ENCODE measurements around the gene RAB27A.
"Not testable (repeated sequence)": the region's sequence is repeated elsewhere in the genome, so short reads cannot be mapped to it uniquely, and the experiment has no call there.

The RAB27A gene

DNA sequence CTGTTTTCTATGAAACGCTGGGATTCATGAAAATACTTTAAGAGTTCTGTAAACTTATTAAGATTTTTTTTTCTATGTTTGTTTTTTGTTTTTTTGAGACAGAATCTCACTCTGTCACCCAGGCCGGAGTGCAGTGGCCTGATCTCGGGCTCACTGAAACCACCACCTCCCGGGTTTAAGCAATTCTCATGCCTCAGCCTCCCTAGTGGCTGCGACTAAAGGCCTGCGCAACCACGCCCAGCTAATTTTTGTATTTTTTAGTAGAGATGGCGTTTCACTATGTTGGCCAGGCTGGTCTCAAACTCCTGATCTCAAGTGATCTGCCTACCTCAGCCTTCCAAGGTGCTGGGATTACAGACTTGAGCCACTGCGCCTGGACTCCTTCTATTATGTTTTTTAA is 39.7 kb downstream of the RAB27A start:
- not testable (repeated sequence) for DNase-seq

- no peak for DNase-seq
Observed at GRCh38 chr15:55248895-55249294, 40.7 kb downstream of the RAB27A start.

DNA sequence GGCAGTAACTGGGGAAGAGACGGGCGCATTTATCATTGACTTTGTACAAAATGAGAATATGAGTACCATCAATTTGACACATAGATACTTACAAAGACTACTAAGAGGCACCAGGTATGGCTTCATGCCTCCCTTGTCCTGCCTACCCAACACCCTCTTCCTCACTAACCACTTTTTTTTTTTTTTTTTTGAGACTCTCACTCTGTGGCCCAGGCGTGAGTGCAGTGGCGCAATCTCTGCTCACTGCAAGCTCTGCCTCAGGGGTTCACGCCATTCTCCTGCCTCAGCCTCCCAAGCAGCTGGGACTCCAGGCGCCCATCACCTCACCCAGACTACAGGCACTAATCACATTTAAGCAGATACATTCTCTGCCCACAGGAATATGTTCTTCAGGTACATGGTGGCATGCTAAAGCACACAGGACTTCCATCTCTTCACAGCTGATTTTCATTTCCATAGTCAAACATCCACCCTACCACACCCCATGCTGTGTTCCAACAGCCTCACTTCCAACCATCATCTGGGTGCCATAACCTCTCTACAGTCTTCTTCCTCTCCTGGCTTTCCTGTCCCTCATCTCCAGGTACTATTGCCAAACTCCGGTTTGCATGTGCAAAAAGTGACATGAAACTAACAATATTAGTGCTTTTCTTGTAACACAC is 41.7 kb downstream of the RAB27A start:
- DNase-seq, result no peak

GRCh38 chr15:55247311-55247710 is 42.3 kb downstream of the RAB27A start:
- DNase-seq, result no peak

DNA sequence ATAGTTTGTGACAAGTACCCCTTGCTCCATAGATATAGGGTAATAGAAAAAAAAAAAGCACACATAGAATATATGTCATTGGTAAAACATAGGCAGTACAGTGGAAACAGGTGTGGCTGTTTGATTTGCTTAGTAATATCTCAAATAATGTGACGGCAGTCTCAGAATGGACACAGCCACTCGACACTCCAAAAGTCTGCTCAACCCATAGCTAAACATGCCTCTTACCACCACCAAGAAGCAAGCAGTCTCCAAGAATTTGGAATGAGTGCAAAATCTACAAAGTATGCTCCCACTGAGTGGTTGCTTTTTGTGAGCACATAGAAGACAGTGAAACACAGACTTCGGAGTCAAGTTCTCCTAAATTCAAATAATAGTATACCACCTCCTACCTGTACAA is 43.0 kb downstream of the RAB27A start:
- DNase-seq, result no peak

GRCh38 chr15:55245059-55245458 is 44.6 kb downstream of the RAB27A start:
- no peak for DNase-seq

DNA sequence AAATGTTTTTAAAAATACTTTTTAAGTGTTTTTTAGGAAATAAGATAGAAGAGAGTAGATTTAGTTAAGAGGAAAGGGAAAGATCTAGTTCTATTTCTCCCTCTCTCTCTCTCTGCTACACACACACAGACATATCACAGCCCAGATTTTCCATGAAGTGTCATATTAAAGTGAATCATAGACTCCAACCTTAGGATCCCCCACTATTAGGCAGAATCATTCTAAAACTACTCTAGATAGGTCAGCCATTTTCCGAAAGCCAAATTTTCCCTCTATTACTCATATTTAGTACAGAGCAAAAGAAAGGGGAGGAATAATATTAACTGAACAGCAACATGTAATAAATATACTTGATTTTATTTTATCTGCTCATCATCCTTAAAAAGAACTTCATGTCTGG is 47.7 kb downstream of the RAB27A start:
- no peak for DNase-seq

DNA sequence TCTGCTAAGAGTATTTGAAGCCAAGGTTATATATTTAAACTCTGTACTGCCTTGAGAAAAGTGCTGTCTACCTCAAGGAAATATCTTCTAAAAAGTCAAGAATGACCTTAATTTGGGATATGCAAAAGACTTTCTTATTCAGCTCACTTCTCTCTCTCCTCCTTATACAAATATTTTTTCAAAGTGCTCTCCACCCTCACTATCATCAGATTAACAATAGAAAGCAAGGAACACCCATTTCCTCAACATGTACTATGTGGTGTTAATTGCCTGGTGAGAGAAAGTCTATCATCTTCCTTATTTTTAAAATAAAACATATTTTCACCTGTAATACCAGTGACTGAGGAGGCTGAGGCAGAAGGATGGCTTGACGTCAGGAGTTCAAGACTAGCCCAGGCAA is 48.4 kb downstream of the RAB27A start:
- DNase-seq, result no peak

DNA sequence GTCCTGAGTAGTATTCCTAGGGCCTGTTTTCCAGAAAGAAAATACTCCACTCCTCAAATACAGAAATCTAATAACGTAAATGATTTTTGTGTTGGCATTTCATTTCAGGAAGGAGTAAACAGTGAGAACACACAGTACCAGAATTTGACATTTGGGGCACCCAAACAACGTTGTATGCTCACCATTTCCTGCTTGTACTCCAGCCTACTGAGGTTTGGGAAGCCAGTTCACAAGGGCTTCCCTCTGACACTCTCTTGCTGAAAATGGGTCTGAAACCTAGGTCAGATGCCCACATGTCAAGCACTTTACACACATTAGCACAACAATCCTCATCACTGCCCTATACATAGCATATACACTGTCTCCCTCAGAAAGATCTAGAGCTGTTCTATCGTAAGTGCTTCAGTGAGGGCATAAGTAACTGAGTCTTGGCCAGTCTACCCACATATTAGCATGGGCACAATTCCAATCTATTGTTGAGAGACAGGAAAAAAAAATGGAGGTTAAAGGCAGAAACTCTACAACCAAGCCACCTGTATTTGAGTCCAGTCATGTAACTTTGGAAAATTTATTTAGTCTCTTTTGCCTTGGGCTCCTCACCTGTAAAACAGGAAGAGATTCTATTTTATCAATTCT is 49.4 kb downstream of the RAB27A start:
- no peak for DNase-seq

DNA sequence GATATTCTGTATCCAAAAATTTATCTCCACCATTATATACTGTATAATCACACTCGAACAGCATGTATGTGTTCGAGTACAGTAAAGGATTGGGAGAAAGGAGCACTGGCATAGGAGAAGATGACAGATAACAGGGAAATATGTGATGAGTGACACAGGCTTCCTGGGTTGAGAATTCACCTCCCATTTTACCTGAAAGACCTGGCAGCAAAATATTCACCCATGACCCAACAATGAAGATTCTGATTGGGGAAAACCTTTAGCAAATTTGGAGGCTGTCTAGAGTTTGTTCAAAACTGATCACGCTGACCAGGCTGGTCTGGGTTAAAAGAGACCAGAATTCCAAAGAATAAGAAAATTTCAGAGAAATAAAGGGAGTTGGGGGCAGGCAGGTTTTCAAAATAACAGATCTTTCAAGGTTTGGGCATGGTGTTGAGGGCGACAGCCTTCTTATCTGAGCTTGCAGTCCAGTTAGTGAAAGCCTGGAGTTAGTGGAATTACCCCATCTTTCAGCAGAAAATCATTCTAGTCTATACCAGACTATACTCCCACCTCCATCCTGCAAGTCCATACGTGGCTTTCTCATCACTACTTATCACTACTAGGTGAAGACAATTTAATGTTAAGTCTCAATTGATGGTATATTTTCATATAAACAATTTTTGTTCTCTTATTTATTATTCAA is 50.0 kb downstream of the RAB27A start:
- no peak for DNase-seq

GRCh38 chr15:55238877-55239276 is 50.7 kb downstream of the RAB27A start:
- no peak for DNase-seq

DNA sequence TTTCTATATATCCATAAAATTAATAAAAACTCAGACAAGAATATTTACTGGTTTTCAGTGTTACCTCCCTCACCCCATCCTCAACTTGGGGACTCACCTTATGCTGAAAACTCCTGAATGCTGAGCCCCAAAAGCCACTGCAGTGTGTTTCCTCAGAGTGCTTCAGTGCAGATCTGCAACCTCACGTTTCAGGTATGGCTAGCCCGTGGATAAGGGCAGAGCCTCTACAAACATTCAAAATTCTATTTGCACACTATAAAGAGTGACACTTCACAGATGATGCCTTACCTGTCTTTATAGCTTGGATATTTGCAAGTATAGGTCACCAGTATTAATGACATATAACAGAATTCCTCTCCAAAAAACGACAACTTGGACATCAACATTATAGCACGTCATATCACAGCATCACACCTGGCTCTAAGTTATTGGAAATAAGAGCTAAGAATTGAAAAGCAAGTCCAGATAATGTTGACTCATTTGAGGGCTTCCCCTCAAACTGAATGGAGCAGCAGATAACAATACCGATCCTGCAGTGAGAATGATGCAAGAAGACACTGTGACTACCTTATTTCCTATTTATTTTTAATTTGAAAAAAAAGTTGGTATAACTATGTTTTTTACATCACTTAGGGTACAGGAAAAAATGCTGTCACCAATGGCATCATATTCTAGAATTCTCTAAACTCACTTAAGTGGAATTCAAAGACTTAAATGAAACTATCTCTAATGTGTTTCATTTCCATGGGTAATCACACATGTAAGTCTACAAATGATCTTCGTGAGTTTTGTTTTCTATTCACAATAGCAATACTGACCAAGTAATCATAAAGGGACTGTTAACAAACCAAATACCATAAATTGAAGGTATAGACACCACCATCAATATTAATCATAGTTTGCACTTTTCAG is 52.1 kb downstream of the RAB27A start:
- no peak for DNase-seq

DNA sequence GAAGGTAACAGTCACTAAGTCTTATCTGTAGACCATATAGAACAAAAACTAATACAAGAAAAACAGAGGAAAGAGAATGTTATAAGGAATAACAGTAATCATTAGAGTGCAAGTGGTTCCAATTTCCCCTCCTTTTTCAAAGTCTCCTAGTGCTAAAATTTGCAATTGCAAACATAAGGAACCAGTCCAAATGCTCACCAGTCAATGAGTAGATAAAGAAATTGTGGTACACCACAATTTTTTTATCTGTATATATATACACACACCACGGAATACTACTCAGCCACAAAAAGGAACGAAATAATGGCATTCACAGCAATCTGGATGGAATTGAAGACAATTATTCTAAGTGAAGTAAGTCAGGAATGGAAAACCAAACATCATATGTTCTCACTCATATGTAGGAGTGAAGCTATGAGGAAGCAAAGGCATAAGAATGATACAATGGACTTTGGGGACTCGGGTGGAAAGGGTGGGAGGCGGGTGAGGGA is 54.0 kb downstream of the RAB27A start:
- DNase-seq, result no peak

DNA sequence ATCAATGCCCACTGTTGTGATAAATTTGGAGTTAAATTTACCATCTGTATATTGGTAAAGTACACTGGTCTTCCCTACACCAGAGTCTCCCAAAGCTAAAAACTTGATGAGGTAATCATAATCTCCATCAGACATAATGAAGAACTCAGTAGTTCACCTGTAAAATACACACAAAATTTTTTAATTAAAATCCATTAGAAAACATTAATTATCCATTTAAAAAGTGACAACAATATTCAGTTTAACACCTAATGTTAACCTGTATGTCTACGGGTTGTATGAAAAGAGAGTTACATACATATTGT is 54.9 kb downstream of the RAB27A start:
- no peak for DNase-seq

- DNase-seq, result no peak
Observed at GRCh38 chr15:55234104-55234799, 55.4 kb downstream of the RAB27A start.

DNA sequence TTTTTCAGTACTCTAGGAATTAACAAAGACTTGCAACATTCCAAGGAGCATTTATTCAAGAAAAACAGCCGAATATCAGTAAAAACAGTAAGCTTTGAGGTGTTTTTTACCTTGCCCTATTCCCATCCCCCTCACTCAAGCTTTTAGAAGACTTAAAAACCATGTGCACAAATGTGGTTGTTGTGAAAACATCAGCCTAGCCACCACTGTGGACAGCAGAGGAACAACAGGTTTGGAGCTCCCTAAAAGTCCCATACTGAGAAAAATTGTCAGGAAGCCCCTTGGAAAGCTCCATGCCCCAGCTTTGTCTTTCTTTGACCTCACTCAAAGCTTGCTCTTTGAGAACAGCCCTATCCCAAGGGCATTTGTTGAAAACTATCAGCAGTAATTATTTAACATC is 58.2 kb downstream of the RAB27A start:
- no peak for DNase-seq

DNA sequence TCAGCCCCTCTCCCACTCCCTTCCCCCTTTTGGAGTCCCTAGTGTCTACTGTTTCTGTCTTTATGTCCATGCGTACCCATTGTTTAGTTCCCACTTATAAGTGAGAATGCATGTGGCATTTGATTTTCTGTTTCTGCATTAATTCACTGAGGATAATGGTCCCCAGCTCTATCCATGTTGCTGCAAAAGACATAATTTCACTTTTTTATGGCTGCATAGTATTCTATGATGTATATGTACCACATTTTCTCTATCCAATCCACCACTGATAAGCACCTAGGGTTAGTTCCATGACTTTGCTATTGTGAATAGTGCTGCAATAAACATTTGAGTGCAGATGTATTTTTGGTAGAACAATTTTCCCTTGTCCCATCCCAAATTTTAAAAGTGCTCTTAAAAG is 58.7 kb downstream of the RAB27A start:
- no peak for DNase-seq

DNA sequence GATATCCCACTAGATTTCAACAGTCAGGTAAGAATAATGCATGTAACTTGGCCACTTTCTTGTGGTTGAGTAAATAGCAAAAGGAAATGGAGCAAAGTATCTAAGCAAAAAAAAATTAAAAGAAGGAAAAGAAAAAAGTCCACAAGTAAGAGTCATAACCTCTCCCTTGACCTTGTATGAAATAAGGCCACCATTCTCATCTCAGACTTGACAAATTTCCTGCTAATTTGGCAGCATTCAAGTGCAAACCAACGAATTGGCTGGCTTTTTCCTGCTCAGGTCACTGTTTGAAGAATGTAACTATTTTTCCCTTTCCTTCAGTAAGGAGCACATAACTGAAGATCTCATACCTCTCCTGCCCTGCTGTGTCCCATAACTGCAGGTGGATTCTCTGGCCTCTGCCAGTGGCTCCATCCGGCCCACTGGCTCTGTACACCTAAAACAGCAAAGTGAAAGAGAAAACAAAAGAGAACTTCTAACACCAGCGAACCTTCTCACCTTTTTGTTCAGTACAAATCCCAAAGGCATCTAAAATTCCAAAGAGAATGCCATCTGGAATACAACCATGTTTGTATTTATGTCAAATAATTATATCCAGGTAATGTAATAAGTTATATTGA is 59.5 kb downstream of the RAB27A start:
- DNase-seq, result peak; percentile 28

GRCh38 chr15:55226127-55226526 is 63.5 kb downstream of the RAB27A start:
- no peak for DNase-seq

GRCh38 chr15:55224892-55225291 is 64.7 kb downstream of the RAB27A start:
- peak; percentile 47 for DNase-seq

DNA sequence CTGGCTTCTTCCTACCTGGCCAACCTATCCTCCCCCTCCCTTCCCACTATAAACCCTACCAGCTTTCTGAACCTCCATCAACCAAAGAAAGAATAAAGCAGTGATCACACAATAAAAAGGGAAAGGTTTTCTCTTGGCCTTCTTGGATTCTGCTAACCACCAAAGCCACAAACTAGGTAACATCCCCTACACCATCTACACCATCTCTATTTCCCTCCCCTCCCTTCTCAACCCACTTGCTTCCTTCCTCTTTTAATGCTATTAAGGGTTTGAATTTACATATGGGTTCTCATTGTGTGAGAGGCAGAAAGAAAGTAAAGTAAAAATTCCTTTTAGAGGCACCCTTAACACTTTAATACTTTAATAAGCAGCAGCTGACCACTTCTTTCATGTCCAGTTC is 67.0 kb downstream of the RAB27A start:
- DNase-seq, result peak; percentile 40
